Smooth muscle cell (in vitro differentiated cells): ENCODE data around the gene BTG1. TPM values are rescaled to one million over a fixed set of nuclear protein-coding genes. Genes with fewer than 3 reads are reported as not detected.

ENCODE experiments used
- DNase-seq: peaks from one replicate; lab custom pipeline; 2025; ENCODE audit not compliant: unreplicated experiment; lab: John Stamatoyannopoulos, UW
- H2AFZ ChIP-seq: fragments of 200-600 bp; sonication (generic); 2 replicates; pipeline ENCODE4 v1.6.0; 2016; ENCODE audit warnings: antibody characterized with exemption, low read depth, mild to moderate bottlenecking
- H3F3A ChIP-seq: fragments of 200-600 bp; sonication (generic); 2 replicates; pipeline ENCODE4 v1.6.0; 2017; ENCODE audit warnings: antibody characterized with exemption, low read depth
- H3K27ac ChIP-seq: fragments of 200-600 bp; sonication (generic); 2 replicates; pipeline ENCODE4 v1.5.1; 2016; ENCODE audit warnings: low read depth, mild to moderate bottlenecking
- H3K27me3 ChIP-seq: fragments of 200-600 bp; sonication (generic); 2 replicates; pipeline ENCODE4 v1.6.1; 2016; ENCODE audit warnings: low read depth, mild to moderate bottlenecking
- H3K36me3 ChIP-seq: fragments of 200-600 bp; sonication (generic); 2 replicates; pipeline ENCODE4 v1.5.1; 2016; ENCODE audit warnings: low read depth
- H3K4me1 ChIP-seq: fragments of 200-600 bp; sonication (generic); 2 replicates; pipeline ENCODE4 v1.5.1; 2016; ENCODE audit warnings: low read depth
- H3K4me2 ChIP-seq: fragments of 200-600 bp; sonication (generic); 2 replicates; pipeline ENCODE4 v1.6.0; 2016; ENCODE audit warnings: mild to moderate bottlenecking
- H3K4me3 ChIP-seq: fragments of 200-600 bp; sonication (generic); 2 replicates; pipeline ENCODE4 v1.5.1; 2016; ENCODE audit warnings: mild to moderate bottlenecking
- H3K79me2 ChIP-seq: fragments of 200-600 bp; sonication (generic); 2 replicates; pipeline ENCODE4 v1.6.0; 2016; ENCODE audit warnings: low read depth, mild to moderate bottlenecking
- H3K9ac ChIP-seq: fragments of 200-600 bp; sonication (generic); 2 replicates; pipeline ENCODE4 v1.6.0; 2016; ENCODE audit warnings: low read depth
- H3K9me3 ChIP-seq: fragments of 200-600 bp; sonication (generic); replicated peaks from 2 replicates; pipeline ENCODE4 v1.5.1; 2016; ENCODE audit warnings: low read depth
- H4K20me1 ChIP-seq: fragments of 200-600 bp; sonication (generic); 2 replicates; pipeline ENCODE4 v1.6.0; 2016; ENCODE audit warnings: low read depth
- WGBS: methylation state at CpG from one replicate; pipeline ENCODE4 v1.1.7; 2016; ENCODE audit warnings: low lambda C conversion rate; 5-methylcytosine and 5-hydroxymethylcytosine counted together
- polyA plus RNA-seq: library from polyadenylated mRNA; unstranded; fragments of >200 nt; fragmentation: Nextera tagmentation; extraction: Ambion mirVana; gene quantifications from 2 replicates; pipeline ENCODE4 v1.2.1, GENCODE V29; 2016
- total RNA-seq: library from RNA; depleted of rRNA; stranded (reverse); fragments of >200 nt; gene quantifications from 2 replicates; pipeline ENCODE4 v1.2.3, GENCODE V29; 2014
- TF ChIP-seq, protein P1 (sequence below): fragments of 200-600 bp; sonication (generic); IDR thresholded peaks from 2 replicates; pipeline ENCODE4 v1.5.1; 2017; ENCODE audit warnings: borderline replicate concordance, mild to moderate bottlenecking, antibody characterized with exemption; ENCODE audit not compliant: insufficient read depth, poor library complexity, severe bottlenecking

The BTG1 gene
- total and polyA plus RNA-seq, 2 experiments from 2014 or later, result 42.1 to 70.4 TPM

DNA sequence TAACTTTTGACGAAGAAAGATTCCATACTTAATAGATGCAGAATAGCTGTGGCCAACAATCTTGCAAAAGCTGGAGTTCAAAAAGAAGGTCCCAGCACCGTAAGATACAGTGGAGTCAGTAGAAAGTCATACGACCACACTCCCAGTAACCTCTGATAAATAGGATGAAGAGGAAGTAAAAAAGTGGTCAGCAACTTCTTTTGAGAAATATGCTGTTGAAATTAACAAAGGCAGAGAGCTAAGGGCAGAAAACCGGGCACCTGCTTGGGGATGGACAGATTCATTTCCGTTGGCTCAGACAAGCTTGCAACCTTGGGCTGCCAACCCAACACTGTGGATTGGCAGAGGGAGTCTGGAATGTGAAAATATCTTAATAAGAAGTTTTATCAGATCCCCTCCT, 40.0 kb downstream of the BTG1 start:
- H2AFZ ChIP-seq, result no peak overlapping the region
- peaks cover 35% of the 10 kb centered on the region for H3K4me1 ChIP-seq
- peaks cover 4% of the 10 kb centered on the region for H3F3A ChIP-seq
- no peak for DNase-seq
- H3K27ac ChIP-seq, result no peak overlapping the region
- H3K79me2 ChIP-seq, result no peaks in the 10 kb centered on the region
- H4K20me1 ChIP-seq, result no peaks in the 10 kb centered on the region
- no peaks in the 10 kb centered on the region for H3K9me3 ChIP-seq
- 84% methylated on average over 5 of the region's 5 CpGs for WGBS
- no peaks in the 10 kb centered on the region for H3K27me3 ChIP-seq
- no peak overlapping the region for H3K4me2 ChIP-seq
- TF ChIP-seq, protein P1, sequence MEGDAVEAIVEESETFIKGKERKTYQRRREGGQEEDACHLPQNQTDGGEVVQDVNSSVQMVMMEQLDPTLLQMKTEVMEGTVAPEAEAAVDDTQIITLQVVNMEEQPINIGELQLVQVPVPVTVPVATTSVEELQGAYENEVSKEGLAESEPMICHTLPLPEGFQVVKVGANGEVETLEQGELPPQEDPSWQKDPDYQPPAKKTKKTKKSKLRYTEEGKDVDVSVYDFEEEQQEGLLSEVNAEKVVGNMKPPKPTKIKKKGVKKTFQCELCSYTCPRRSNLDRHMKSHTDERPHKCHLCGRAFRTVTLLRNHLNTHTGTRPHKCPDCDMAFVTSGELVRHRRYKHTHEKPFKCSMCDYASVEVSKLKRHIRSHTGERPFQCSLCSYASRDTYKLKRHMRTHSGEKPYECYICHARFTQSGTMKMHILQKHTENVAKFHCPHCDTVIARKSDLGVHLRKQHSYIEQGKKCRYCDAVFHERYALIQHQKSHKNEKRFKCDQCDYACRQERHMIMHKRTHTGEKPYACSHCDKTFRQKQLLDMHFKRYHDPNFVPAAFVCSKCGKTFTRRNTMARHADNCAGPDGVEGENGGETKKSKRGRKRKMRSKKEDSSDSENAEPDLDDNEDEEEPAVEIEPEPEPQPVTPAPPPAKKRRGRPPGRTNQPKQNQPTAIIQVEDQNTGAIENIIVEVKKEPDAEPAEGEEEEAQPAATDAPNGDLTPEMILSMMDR, result no peak
- no peaks in the 10 kb centered on the region for H3K36me3 ChIP-seq
- no peak overlapping the region for H3K4me3 ChIP-seq
- H3K9ac ChIP-seq, result no peak overlapping the region

DNA sequence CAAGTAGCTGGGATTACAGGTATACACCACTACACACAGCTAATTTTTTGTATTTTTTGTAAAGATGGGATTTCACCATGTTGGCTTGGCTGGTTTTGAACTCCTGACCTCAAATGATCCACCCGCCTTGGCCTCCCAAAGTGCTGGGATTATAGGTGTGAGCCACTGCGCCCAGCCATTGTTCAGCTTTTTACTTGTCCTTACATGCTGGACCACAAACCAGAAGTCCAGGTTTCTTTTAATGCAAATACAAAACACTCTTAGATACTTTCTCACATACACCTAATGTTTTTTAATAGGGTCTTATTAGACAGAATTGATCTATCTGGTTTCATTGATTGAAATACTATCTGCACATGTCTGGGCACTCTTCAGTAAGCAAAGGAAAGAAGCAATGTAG, 40.5 kb downstream of the BTG1 start:
- WGBS, result 98% methylated on average over 2 of the region's 2 CpGs
- H3F3A ChIP-seq, result peaks cover 4% of the 10 kb centered on the region
- H4K20me1 ChIP-seq, result no peaks in the 10 kb centered on the region
- no peak overlapping the region for H3K9ac ChIP-seq
- H3K27me3 ChIP-seq, result no peaks in the 10 kb centered on the region
- H3K4me1 ChIP-seq, result peaks cover 30% of the 10 kb centered on the region
- H3K4me3 ChIP-seq, result no peak overlapping the region
- no peak overlapping the region for H3K4me2 ChIP-seq
- DNase-seq, result no peak
- no peak overlapping the region for H3K27ac ChIP-seq
- TF ChIP-seq, protein P1, result no peak
- H3K79me2 ChIP-seq, result no peaks in the 10 kb centered on the region
- H2AFZ ChIP-seq, result no peak overlapping the region
- H3K9me3 ChIP-seq, result no peaks in the 10 kb centered on the region
- H3K36me3 ChIP-seq, result no peaks in the 10 kb centered on the region

DNA sequence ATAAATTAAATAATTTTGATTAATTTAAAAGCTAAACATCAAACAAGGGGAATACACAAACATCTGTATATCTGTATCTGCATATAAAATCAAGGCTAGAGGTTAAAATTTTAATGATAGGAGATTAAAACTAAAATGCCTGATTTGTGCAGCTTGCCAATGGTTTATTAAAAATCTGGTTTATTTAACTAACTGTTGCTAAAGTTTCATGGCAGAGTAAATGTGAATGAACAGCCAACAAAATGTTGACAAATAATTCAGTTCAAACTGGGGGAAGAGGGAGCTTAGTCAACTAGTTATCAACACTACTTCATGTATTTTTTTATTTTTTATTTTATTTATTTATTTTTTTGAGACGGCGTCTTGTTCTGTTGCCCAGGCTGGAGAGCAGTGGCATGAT, 43.0 kb downstream of the BTG1 start:
- H3K4me2 ChIP-seq, result no peak overlapping the region
- no peak for DNase-seq
- no peak overlapping the region for H2AFZ ChIP-seq
- H3K4me3 ChIP-seq, result no peak overlapping the region
- no peaks in the 10 kb centered on the region for H3K79me2 ChIP-seq
- no peak overlapping the region for H3K27ac ChIP-seq
- H3K9me3 ChIP-seq, result no peaks in the 10 kb centered on the region
- no peaks in the 10 kb centered on the region for H3K36me3 ChIP-seq
- peaks cover 6% of the 10 kb centered on the region for H3K4me1 ChIP-seq
- TF ChIP-seq, protein P1, result no peak
- H3K9ac ChIP-seq, result no peak overlapping the region
- H3F3A ChIP-seq, result peaks cover 4% of the 10 kb centered on the region
- 97% methylated on average over 2 of the region's 2 CpGs for WGBS
- H3K27me3 ChIP-seq, result no peaks in the 10 kb centered on the region
- no peaks in the 10 kb centered on the region for H4K20me1 ChIP-seq

DNA sequence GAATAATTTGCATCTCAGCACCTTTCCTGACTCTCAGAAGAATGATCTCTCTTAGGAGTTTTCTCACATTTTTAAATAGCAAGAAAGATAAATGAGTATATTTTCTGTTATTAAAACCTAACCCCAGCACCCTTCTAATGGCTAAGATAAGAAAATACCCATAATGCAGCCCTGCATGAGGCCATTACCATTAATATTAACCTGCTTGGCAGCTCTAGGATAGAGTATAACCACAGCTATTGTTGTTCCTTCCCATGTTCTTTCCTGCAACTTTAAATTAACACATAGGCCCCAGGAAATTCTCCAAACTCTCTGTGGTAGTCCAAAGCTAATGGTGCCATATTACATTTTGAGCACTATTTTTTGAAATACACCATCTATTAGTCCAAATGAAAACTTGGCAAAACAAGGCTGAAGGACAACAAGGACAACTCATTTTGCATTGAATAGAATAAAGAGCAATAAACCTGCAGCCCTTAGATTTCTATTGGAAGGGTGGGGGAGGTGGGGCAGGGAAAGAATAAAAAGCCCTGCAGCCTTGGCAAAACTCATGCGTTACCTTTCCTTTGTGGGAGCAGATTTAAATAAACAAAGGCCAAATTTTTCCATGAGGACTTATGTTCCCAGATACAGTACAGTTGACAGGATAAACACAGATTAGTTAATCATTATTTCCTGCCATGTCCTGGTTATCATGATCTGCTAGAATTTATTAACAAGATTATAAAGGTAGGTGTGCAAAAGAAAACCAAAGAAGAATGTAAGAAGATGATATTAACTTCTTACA, 46.9 kb downstream of the BTG1 start:
- TF ChIP-seq, protein P1, result no peak
- DNase-seq, result no peak
- Histone ChIP-seq H3K4me3 (no peak overlapping the region), H3K79me2 (no peaks in the 10 kb centered on the region), H4K20me1 (no peaks in the 10 kb centered on the region), H3K27ac (no peak overlapping the region), H3K9ac (no peak overlapping the region), H3K36me3 (no peaks in the 10 kb centered on the region), H2AFZ (no peak overlapping the region), H3K4me2 (no peak overlapping the region), H3K9me3 (no peaks in the 10 kb centered on the region), H3K4me1 (peaks cover 11% of the 10 kb centered on the region), H3K27me3 (no peaks in the 10 kb centered on the region), H3F3A (no peaks in the 10 kb centered on the region)
- 82% methylated on average over 1 of the region's 1 CpG for WGBS
